GM12878 (cell line): ENCODE data around the gene ATP4A.

Experiments
- ATF3 ChIP-seq: IDR thresholded peaks from 2 replicates; pipeline ENCODE4 v1.6.1; 2011; ENCODE audit warnings: low read depth, mild to moderate bottlenecking, low read length, moderate library complexity, borderline replicate concordance; ENCODE audit errors: extremely low read depth
- CREB1 ChIP-seq: IDR thresholded peaks from 2 replicates; pipeline ENCODE4 v1.6.1; 2012; ENCODE audit warnings: low read depth, mild to moderate bottlenecking, inconsistent platforms
- CTCF ChIP-seq, 3 experiments: IDR thresholded peaks in 2 of 3; conservative IDR thresholded peaks in 1 of 3; 2 replicates each; pipeline ENCODE4 v1.5.1; 2011; ENCODE audit warnings: low read depth in 3 of 3, low read length in 3 of 3, mild to moderate bottlenecking in 3 of 3, control low read depth in 2 of 3, moderate library complexity in 2 of 3, inconsistent platforms in 1 of 3, mixed read lengths in 1 of 3; ENCODE audit not compliant: control insufficient read depth in 2 of 3, insufficient read depth in 1 of 3; ENCODE audit errors: extremely low read depth in 1 of 3
- FOS ChIP-seq: IDR thresholded peaks from 3 replicates; pipeline ENCODE4 v1.6.1; 2011; ENCODE audit warnings: borderline replicate concordance; ENCODE audit not compliant: insufficient read length; ENCODE audit errors: extremely low read depth
- POLR2A ChIP-seq: IDR thresholded peaks from 2 replicates; pipeline ENCODE4 v1.6.1; 2011; ENCODE audit warnings: low read depth, mild to moderate bottlenecking, low read length
- SIN3A ChIP-seq: IDR thresholded peaks from 2 replicates; pipeline ENCODE4 v1.6.1; 2012; ENCODE audit warnings: low read depth, low read length, improper control_type of control experiment
- ZBTB33 ChIP-seq: fragments of 450-650 bp; IDR thresholded peaks from 2 replicates; pipeline ENCODE4 v1.6.1; 2017; ENCODE audit warnings: mild to moderate bottlenecking
- ZNF207 ChIP-seq: fragments of 450-650 bp; IDR thresholded peaks from 2 replicates; pipeline ENCODE4 v1.6.1; 2014; ENCODE audit warnings: antibody characterized with exemption, mild to moderate bottlenecking, borderline replicate concordance

GRCh38 chr19:35556025-35556590 is 7.3 kb downstream of the ATP4A start:
- TF ChIP-seq POLR2A (no peak), CTCF (IDR thresholded peaks at IDR 0.05 in 2 of 3, conservative IDR thresholded peaks at IDR 0.05 in 1 of 3; ENCODE audit: control insufficient read depth in 2 of 3, extremely low read depth in 1 of 3, insufficient read depth in 1 of 3, low read depth in 3 of 3, low read length in 3 of 3) (no peak), ATF3 (no peak), ZBTB33 (no peak), ZNF207 (no peak), SIN3A (no peak), CREB1 (no peak), FOS (no peak)
